Fibroblast of the aortic adventitia (primary cell): Measurements from ENCODE around the gene PAOX. TPM values are rescaled to one million over a fixed set of nuclear protein-coding genes. Genes with fewer than 3 reads are reported as not detected.

Experiments
- DNase-seq: peaks from one replicate; pipeline ENCODE4 v3.0.0-alpha.2; 2010; ENCODE audit warnings: low read depth
- H3K4me3 ChIP-seq: 2 replicates; pipeline ENCODE4 v1.5.1; 2011; ENCODE audit warnings: low read depth, mild to moderate bottlenecking, control low read depth, low read length, moderate library complexity
- total RNA-seq: library from RNA; depleted of rRNA; stranded (reverse); fragments of >200 nt; gene quantifications from 2 replicates; pipeline ENCODE4 v1.2.3, GENCODE V29; 2012; ENCODE audit warnings: low replicate concordance
- TF ChIP-seq, protein P1 (sequence below): IDR thresholded peaks from 2 replicates; pipeline ENCODE4 v1.5.1; 2011; ENCODE audit warnings: mild to moderate bottlenecking, low read length, control low read depth, inconsistent platforms; ENCODE audit not compliant: insufficient read depth

Gene PAOX
- total RNA-seq, 1 donor: 4.9 TPM

DNA sequence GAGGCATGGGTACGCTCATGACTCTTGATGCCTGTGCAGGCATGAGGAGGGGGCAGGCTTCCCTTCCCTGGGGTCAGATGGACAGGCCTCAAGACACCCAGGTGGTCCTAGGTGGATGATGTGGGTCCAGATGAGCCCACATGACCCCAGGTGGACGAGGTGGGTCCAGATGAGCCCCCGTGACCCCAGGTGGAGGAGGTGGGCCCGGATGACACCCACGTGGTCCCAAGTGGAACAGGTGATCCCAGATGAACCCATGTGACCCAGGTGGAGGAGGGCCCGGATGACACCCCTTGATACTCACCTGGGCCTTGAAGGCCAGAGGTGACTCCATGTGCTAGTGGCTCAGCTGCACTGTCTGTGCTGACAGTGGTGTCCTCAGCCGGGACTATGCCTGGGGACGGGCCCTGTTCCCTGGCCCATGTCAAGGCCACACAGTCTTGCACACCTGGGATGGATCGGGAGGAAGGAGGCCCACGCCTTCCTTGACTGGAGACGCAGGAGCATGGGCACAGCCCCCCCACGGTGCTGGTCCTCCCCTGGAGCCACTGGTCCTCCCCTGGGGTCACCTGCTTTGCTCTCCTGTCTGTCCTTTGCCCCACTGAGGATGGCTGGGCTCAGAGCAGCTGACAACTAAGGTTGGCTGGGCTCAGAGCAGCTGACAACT lies 28.6 kb upstream of the PAOX start:
- TF ChIP-seq, protein P1, sequence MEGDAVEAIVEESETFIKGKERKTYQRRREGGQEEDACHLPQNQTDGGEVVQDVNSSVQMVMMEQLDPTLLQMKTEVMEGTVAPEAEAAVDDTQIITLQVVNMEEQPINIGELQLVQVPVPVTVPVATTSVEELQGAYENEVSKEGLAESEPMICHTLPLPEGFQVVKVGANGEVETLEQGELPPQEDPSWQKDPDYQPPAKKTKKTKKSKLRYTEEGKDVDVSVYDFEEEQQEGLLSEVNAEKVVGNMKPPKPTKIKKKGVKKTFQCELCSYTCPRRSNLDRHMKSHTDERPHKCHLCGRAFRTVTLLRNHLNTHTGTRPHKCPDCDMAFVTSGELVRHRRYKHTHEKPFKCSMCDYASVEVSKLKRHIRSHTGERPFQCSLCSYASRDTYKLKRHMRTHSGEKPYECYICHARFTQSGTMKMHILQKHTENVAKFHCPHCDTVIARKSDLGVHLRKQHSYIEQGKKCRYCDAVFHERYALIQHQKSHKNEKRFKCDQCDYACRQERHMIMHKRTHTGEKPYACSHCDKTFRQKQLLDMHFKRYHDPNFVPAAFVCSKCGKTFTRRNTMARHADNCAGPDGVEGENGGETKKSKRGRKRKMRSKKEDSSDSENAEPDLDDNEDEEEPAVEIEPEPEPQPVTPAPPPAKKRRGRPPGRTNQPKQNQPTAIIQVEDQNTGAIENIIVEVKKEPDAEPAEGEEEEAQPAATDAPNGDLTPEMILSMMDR: no peak
- DNase-seq: no peak
- no peak overlapping the region for H3K4me3 ChIP-seq

DNA sequence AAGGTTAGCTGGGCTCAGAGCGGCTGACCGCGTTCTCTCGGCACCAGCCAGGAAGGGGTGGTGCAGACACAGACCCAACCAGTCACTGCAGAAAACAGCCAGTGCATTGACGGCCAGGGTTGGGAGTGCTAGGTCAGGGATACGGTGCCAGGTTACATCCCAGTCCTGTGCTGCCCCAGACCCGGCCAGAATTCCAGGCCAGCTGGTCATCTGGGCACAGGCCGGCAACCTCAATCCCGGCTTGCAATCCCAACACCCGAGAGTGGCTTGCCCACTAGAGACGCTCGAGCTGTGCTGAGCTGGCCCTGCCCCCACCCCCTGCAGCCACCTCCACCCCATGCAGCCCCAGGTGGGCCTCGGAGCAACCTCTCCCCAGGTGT lies 28.1 kb upstream of the PAOX start:
- no peak overlapping the region for H3K4me3 ChIP-seq
- no peak for DNase-seq
- TF ChIP-seq, protein P1: no peak

DNA sequence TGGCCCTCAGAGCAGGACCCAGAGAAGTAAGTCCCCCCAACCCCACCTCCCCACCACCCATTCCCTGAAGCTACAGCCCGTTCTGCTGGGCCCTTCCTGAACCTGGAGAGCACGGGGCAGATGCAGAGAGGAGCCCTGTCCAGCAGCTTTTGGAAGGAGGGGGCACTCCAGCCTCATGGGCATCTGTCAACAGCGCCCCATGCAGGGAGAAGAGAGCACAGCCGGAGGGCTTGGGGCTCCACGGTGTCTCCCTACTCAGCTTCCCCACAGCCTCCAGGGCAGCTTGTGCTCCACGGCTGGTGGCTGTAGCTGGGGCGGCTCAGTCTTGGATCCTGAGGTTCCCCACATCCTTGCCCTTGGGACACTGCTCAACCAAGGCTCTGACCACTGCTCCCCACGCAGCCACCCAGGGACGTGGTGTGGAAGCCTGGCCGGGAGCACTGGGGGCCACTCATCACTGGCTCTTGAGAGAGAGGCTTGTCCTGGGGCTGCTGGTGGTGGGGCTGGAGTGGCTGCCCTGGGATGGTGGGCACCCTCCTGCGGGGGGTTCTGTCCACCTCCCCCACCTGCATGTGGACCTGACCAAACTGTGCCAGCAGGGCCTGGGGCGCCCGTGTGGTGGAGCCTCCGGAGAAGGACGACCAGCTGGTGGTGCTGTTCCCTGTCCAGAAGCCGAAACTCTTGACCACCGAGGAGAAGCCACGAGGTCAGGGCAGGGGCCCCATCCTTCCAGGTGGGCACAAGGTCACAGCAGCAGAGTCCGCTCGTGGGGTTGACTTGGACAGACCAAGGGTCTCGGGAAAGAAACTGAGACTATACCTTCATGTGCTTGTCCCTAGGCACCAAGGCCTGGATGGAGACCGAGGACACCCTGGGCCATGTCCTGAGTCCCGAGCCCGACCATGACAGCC lies 27.4 kb upstream of the PAOX start:
- TF ChIP-seq, protein P1: no peak
- no peak overlapping the region for H3K4me3 ChIP-seq
- no peak for DNase-seq

DNA sequence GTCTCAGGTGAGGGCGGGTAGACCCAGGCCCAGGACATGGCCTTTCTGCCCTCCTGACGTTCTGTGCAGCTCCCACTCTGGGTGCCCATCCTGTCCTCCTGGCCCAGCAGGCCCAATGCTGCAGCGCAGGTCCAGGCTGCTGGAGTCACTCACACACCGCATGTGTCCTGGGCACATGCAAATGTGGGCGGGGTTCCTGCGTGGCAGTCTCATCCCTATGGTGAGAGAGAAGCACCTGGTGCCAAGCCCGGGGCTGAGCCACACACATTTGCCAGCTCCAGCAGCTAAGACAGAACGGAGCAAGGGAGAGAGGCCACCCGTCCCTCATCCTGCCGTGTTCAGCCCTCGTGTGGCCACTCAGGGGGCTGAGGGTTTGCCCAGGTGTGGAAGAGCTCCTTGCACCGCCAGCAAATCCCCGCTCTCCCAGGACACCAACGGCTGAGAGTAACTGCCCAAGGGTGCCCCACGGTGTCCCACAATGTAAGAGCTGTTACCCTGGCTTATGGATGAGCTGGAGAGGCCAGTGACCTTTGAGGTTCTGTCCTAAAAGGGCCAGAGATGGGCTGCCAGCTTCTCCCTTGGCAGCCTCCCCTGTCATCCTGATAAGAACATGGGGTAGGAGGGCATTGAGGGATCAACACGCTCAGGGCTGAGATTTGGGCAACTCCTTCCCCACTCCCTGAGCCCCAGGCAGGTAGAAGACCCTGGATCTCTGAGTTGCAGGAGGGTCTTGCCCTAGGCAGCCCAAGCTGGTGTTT lies 25.7 kb upstream of the PAOX start:
- DNase-seq: no peak
- TF ChIP-seq, protein P1: no peak
- H3K4me3 ChIP-seq: no peak overlapping the region

DNA sequence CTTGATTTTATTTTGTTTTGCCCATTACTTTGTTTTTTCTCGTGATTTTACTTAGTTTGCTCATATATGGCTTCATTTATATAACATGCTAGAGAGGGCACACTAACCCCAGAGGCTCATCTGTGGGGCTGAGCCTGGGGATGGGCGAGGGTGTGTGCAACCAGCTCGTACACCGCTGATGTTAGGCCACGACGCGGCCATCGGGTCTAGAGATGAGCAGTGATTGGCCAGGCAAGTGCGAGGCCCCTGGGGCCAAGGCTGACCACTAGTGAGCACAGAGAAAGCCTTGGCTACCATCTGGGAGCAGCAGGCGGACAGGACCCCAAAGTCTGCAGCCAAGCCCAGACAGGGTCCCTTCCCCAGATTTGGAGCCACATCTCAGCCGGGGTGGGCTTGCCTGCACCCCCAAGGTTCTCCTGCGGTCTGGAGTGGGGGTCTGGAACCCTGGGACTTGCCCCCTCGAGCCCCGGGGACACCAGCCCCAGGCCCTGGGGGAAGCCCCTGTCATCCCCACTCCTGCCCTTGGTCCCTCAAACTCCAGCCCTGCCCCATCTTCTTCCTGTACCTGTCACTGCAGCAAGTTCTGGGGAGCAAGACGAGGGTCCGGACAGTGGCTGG lies 25.0 kb upstream of the PAOX start:
- no peak overlapping the region for H3K4me3 ChIP-seq
- no peak for DNase-seq
- TF ChIP-seq, protein P1: no peak

DNA sequence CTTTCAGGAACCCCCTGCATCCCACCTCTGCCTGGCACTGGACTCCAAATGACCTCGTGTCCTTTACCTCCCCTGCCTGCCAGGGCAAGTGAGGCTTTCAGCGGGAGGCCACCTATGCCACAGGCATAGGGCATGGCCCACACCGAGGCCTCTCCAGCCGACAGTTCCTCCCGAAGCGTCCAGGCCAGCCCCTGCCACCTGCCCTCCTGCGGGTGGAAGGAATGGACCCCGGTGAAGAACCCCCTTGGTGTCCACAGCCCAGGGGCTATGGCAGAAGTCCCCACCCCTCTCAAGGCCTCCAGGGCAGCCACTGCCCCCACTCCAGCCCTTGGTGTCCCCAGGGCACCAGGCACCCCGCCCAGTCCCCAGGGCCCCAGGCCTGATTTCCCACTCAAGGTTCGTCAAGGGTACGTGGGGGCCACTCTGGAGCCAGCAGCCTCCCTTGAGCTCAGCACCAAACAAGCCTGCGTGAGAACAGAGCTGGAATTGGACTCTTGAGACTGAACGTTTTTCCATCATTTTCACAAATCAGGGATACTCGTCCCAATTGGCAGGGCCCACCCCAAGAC lies 24.3 kb upstream of the PAOX start:
- DNase-seq: no peak
- H3K4me3 ChIP-seq: no peak overlapping the region
- TF ChIP-seq, protein P1: no peak
